Measurements from ENCODE around the gene LRFN5. TPM values are rescaled to one million over a fixed set of nuclear protein-coding genes. Genes with fewer than 3 reads are reported as not detected.

LRFN5 gene
- polyA plus RNA-seq, 1 experiment = 3.3 TPM

GRCh38 chr14:41641690-41642089, 35.0 kb downstream of the LRFN5 start:
- no peak for DNase-seq (ENCODE audit: low read depth, low spot score)
- H3K9me3 ChIP-seq (ENCODE audit: control insufficient read depth, insufficient read depth, low read length) = no peaks in the 10 kb centered on the region
- CTCF ChIA-PET = no interaction called here
- TF ChIP-seq CTCF (IDR thresholded peaks at IDR 0.05; ENCODE audit: low read depth, low read length) = no peak
- no peak overlapping the region for H3K4me3 ChIP-seq (ENCODE audit: low read depth, low read length)
- H3K27ac ChIP-seq (ENCODE audit: low read depth, low read length) = no peak overlapping the region
- no peaks in the 10 kb centered on the region for H3K27me3 ChIP-seq (ENCODE audit: control insufficient read depth, insufficient read depth, low read length)
- POLR2A ChIA-PET = no interaction called here

- H3K27me3 ChIP-seq (ENCODE audit: control insufficient read depth, insufficient read depth, low read length) = no peaks in the 10 kb centered on the region
- no peak overlapping the region for H3K4me3 ChIP-seq (ENCODE audit: low read depth, low read length)
- no peak for TF ChIP-seq CTCF (IDR thresholded peaks at IDR 0.05; ENCODE audit: low read depth, low read length)
- CTCF ChIA-PET = no interaction called here
- no peaks in the 10 kb centered on the region for H3K9me3 ChIP-seq (ENCODE audit: control insufficient read depth, insufficient read depth, low read length)
- H3K27ac ChIP-seq (ENCODE audit: low read depth, low read length) = no peak overlapping the region
- DNase-seq (ENCODE audit: low read depth, low spot score) = no peak
- POLR2A ChIA-PET = no interaction called here
These were observed 35.7 kb downstream of the LRFN5 start for GRCh38 chr14:41642367-41642766.

DNA sequence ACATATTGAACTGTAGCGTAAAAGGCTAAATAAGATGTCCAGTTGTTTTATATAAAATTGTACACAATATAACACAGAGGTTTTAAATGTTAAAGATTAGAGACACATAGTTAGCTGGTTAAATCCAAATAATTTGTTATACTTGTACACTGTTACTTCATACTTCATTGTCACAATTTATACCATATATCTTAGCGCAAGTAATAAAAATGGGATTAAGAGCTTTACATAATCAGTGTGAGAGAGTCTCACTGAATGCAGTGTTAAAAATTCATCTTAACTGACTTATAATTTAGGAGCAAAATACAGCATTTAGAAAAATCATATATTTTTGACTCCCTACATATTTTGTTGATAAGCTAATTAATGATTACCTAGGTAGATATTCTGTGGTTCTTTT, 36.1 kb downstream of the LRFN5 start:
- no peak for DNase-seq (ENCODE audit: low read depth, low spot score)
- CTCF ChIA-PET = interaction anchor here (0.6 to 1.3 kb wide), 2 partner anchors 42 to 587 kb away, joined by 3 read pairs; no protein-coding TSS in a partner anchor
- Histone ChIP-seq H3K27ac (ENCODE audit: low read depth, low read length) (no peak overlapping the region), H3K9me3 (ENCODE audit: control insufficient read depth, insufficient read depth, low read length) (no peaks in the 10 kb centered on the region), H3K27me3 (ENCODE audit: control insufficient read depth, insufficient read depth, low read length) (no peaks in the 10 kb centered on the region), H3K4me3 (ENCODE audit: low read depth, low read length) (no peak overlapping the region)
- POLR2A ChIA-PET = no interaction called here
- TF ChIP-seq CTCF (IDR thresholded peaks at IDR 0.05; ENCODE audit: low read depth, low read length) = no peak

- Histone ChIP-seq H3K9me3 (ENCODE audit: control insufficient read depth, insufficient read depth, low read length) (no peaks in the 10 kb centered on the region), H3K27me3 (ENCODE audit: control insufficient read depth, insufficient read depth, low read length) (no peaks in the 10 kb centered on the region), H3K4me3 (ENCODE audit: low read depth, low read length) (no peak overlapping the region), H3K27ac (ENCODE audit: low read depth, low read length) (no peak overlapping the region)
- ChIA-PET POLR2A (no interaction called here), CTCF (no interaction called here)
- no peak for DNase-seq (ENCODE audit: low read depth, low spot score)
- no peak for TF ChIP-seq CTCF (IDR thresholded peaks at IDR 0.05; ENCODE audit: low read depth, low read length)
These were observed 37.9 kb downstream of the LRFN5 start for GRCh38 chr14:41644606-41645005.

GRCh38 chr14:41650802-41651201, 44.1 kb downstream of the LRFN5 start:
- H3K9me3 ChIP-seq (ENCODE audit: control insufficient read depth, insufficient read depth, low read length) = no peaks in the 10 kb centered on the region
- H3K27me3 ChIP-seq (ENCODE audit: control insufficient read depth, insufficient read depth, low read length) = no peaks in the 10 kb centered on the region
- ChIA-PET CTCF (no interaction called here), POLR2A (no interaction called here)
- H3K4me3 ChIP-seq (ENCODE audit: low read depth, low read length) = no peak overlapping the region
- H3K27ac ChIP-seq (ENCODE audit: low read depth, low read length) = no peak overlapping the region
- no peak for DNase-seq (ENCODE audit: low read depth, low spot score)
- no peak for TF ChIP-seq CTCF (IDR thresholded peaks at IDR 0.05; ENCODE audit: low read depth, low read length)
